H9 (cell line): ENCODE data around the gene PAIP2. TPM values are rescaled to one million over a fixed set of nuclear protein-coding genes. Genes with fewer than 3 reads are reported as not detected.

Source experiments
- DNase-seq: peaks from one replicate; pipeline ENCODE4 v3.0.0-alpha.2; 2017
- H2AFZ ChIP-seq: one replicate; pipeline ENCODE4 v1.6.1; 2013; ENCODE audit warnings: mild to moderate bottlenecking, low read length, control low read depth, moderate library complexity
- H2AK5ac ChIP-seq: 2 replicates; pipeline ENCODE4 v1.6.1; 2013; ENCODE audit warnings: low read length, control low read depth, mixed read lengths; ENCODE audit not compliant: insufficient read length
- H2BK120ac ChIP-seq: one replicate; pipeline ENCODE4 v1.6.1; 2013; ENCODE audit warnings: low read depth, mild to moderate bottlenecking, low read length, control low read depth, inconsistent platforms; ENCODE audit not compliant: poor library complexity, severe bottlenecking
- H2BK12ac ChIP-seq: 2 replicates; pipeline ENCODE4 v1.6.1; 2013; ENCODE audit warnings: low read length, control low read depth, mixed read lengths, low read depth; ENCODE audit not compliant: insufficient read length
- H2BK15ac ChIP-seq: 2 replicates; pipeline ENCODE4 v1.6.1; 2013; ENCODE audit warnings: low read depth, low read length, control low read depth
- H2BK20ac ChIP-seq: one replicate; pipeline ENCODE4 v1.6.1; 2013; ENCODE audit warnings: low read depth, mild to moderate bottlenecking, low read length, control low read depth, inconsistent platforms; ENCODE audit not compliant: poor library complexity, severe bottlenecking
- H2BK5ac ChIP-seq: 2 replicates; pipeline ENCODE4 v1.6.1; 2013; ENCODE audit warnings: low read length, control low read depth, mixed read lengths; ENCODE audit not compliant: insufficient read length
- H3K14ac ChIP-seq: 2 replicates; pipeline ENCODE4 v1.6.1; 2013; ENCODE audit warnings: low read length, control low read depth; ENCODE audit not compliant: insufficient read depth
- H3K18ac ChIP-seq: 2 replicates; pipeline ENCODE4 v1.6.1; 2013; ENCODE audit warnings: low read depth, mild to moderate bottlenecking, mixed read lengths, low read length, control low read depth; ENCODE audit not compliant: insufficient read length
- H3K23ac ChIP-seq: 2 replicates; pipeline ENCODE4 v1.6.1; 2013; ENCODE audit warnings: low read length, control low read depth, mixed read lengths, low read depth; ENCODE audit not compliant: insufficient read length
- H3K23me2 ChIP-seq: 2 replicates; pipeline ENCODE4 v1.6.1; 2013; ENCODE audit warnings: low read depth, mild to moderate bottlenecking, mixed read lengths, low read length, control low read depth; ENCODE audit not compliant: insufficient read length, poor library complexity, severe bottlenecking
- H3K27ac ChIP-seq: 2 replicates; pipeline ENCODE4 v1.5.1; 2013; ENCODE audit warnings: low read length, control low read depth, mixed read lengths, low read depth; ENCODE audit not compliant: insufficient read length
- H3K27me3 ChIP-seq: 2 replicates; pipeline ENCODE4 v1.6.1; 2013; ENCODE audit warnings: low read length, control low read depth, inconsistent platforms; ENCODE audit not compliant: insufficient read depth
- H3K4ac ChIP-seq: 2 replicates; pipeline ENCODE4 v1.6.1; 2013; ENCODE audit warnings: low read depth, mild to moderate bottlenecking, control low read depth, inconsistent platforms, low read length, moderate library complexity
- H3K4me1 ChIP-seq: 2 replicates; pipeline ENCODE4 v1.6.1; 2013; ENCODE audit warnings: low read length, control low read depth, inconsistent platforms; ENCODE audit not compliant: insufficient read depth
- H3K4me2 ChIP-seq: 2 replicates; pipeline ENCODE4 v1.6.1; 2013; ENCODE audit warnings: low read length, control low read depth, mixed read lengths; ENCODE audit not compliant: insufficient read length, insufficient read depth
- H3K56ac ChIP-seq: 2 replicates; pipeline ENCODE4 v1.6.1; 2013; ENCODE audit warnings: low read depth, mild to moderate bottlenecking, mixed read lengths, low read length, control low read depth; ENCODE audit not compliant: insufficient read length
- H3K79me1 ChIP-seq: 2 replicates; pipeline ENCODE4 v1.6.1; 2013; ENCODE audit warnings: low read depth, mild to moderate bottlenecking, moderate library complexity, low read length, control low read depth, inconsistent platforms; ENCODE audit not compliant: insufficient read depth, poor library complexity, severe bottlenecking
- H3K79me2 ChIP-seq: 2 replicates; pipeline ENCODE4 v1.6.1; 2013; ENCODE audit warnings: low read length, control low read depth, inconsistent platforms; ENCODE audit not compliant: insufficient read depth
- H3K9ac ChIP-seq: 2 replicates; pipeline ENCODE4 v1.6.1; 2013; ENCODE audit warnings: low read length, control low read depth, mixed read lengths; ENCODE audit not compliant: insufficient read length; ENCODE audit errors: extremely low read depth
- H3K9me3 ChIP-seq: one replicate; pipeline ENCODE4 v1.6.1; 2013; ENCODE audit warnings: low read depth, low read length, inconsistent platforms; ENCODE audit not compliant: control insufficient read depth
- H3T11ph ChIP-seq: one replicate; pipeline ENCODE4 v1.6.1; 2013; ENCODE audit warnings: mild to moderate bottlenecking, low read length, control low read depth, inconsistent platforms
- H4K20me1 ChIP-seq: one replicate; pipeline ENCODE4 v1.6.1; 2013; ENCODE audit not compliant: control insufficient read depth, insufficient read length, insufficient read depth
- H4K5ac ChIP-seq: 2 replicates; pipeline ENCODE4 v1.6.1; 2013; ENCODE audit warnings: low read depth, mild to moderate bottlenecking, mixed read lengths, low read length, control low read depth; ENCODE audit not compliant: insufficient read length
- H4K8ac ChIP-seq: replicated peaks from 2 replicates; pipeline ENCODE4 v1.6.1; 2013; ENCODE audit warnings: low read length, control low read depth, mixed read lengths, low read depth; ENCODE audit not compliant: insufficient read length
- H4K91ac ChIP-seq: 2 replicates; pipeline ENCODE4 v1.6.1; 2013; ENCODE audit warnings: low read depth, mild to moderate bottlenecking, moderate library complexity, mixed read lengths, low read length, control low read depth; ENCODE audit not compliant: insufficient read length
- H3K27ac Mint-ChIP-seq, 3 experiments: 2 replicates in 2 of 3; 3 replicates in 1 of 3; pipeline ENCODE4 v1.8.0; 2020 to 2021; ENCODE audit warnings: mixed read lengths in 3 of 3, mild to moderate bottlenecking in 1 of 3, moderate library complexity in 1 of 3
- H3K27me3 Mint-ChIP-seq: 2 replicates; pipeline ENCODE4 v1.8.0; 2021; ENCODE audit warnings: low read depth, mild to moderate bottlenecking, moderate library complexity, mixed read lengths
- H3K36me3 Mint-ChIP-seq, 3 experiments: 2 replicates in 2 of 3; 3 replicates in 1 of 3; pipeline ENCODE4 v1.8.0; 2020 to 2021; ENCODE audit warnings: low read depth in 3 of 3, mixed read lengths in 3 of 3; ENCODE audit not compliant: insufficient read depth in 1 of 3
- H3K4me1 Mint-ChIP-seq, 2 experiments: 2 replicates each; pipeline ENCODE4 v1.8.0; 2020; ENCODE audit warnings: mixed read lengths in 2 of 2
- H3K4me3 Mint-ChIP-seq, 2 experiments: 2 replicates in 1 of 2; 3 replicates in 1 of 2; pipeline ENCODE4 v1.8.0; 2020 to 2021; ENCODE audit warnings: mild to moderate bottlenecking in 2 of 2, mixed read lengths in 2 of 2, moderate library complexity in 1 of 2
- H3K9me3 Mint-ChIP-seq, 2 experiments: 2 replicates in 1 of 2; 3 replicates in 1 of 2; pipeline ENCODE4 v1.8.0; 2020; ENCODE audit warnings: mild to moderate bottlenecking in 2 of 2, mixed read lengths in 2 of 2, moderate library complexity in 1 of 2
- total RNA-seq: library from RNA; stranded (reverse); gene quantifications from 2 replicates; pipeline ENCODE4 v1.2.1, GENCODE V29; 2021
- TF ChIP-seq, protein P1 (sequence below): fragments of 200-600 bp; sonication (generic); conservative IDR thresholded peaks from 3 replicates; pipeline ENCODE4 v1.8.0; 2021; ENCODE audit warnings: antibody characterized with exemption, mild to moderate bottlenecking

Gene PAIP2
- total RNA-seq, 1 experiment from 2014 or later, result 121 TPM

- Histone ChIP-seq H3K4me2 (no peak overlapping the region), H2BK15ac (no peak overlapping the region), H2BK120ac (no peak overlapping the region), H2BK5ac (no peak overlapping the region), H2AK5ac (no peak overlapping the region), H3K9me3 (no peaks in the 10 kb centered on the region), H2AFZ (no peak overlapping the region), H3K4ac (no peak overlapping the region), H3K9ac (no peak overlapping the region), H2BK20ac (no peak overlapping the region), H4K5ac (no peak overlapping the region), H2BK12ac (no peak overlapping the region), H4K20me1 (no peaks in the 10 kb centered on the region), H3K23me2 (no peaks in the 10 kb centered on the region), H3K23ac (no peak overlapping the region), H3K79me1 (peaks cover 19% of the 10 kb centered on the region), H3K27me3 (no peaks in the 10 kb centered on the region), H3K56ac (no peak overlapping the region), H3K4me1 (no peaks in the 10 kb centered on the region), H3K14ac (no peak overlapping the region), H4K91ac (no peak overlapping the region), H3K79me2 (peaks cover 29% of the 10 kb centered on the region; the same call in 1 of the 2 replicates), H4K8ac (no peak overlapping the region), H3K18ac (no peak overlapping the region), H3K27ac (no peak overlapping the region), H3T11ph (no peak overlapping the region)
- TF ChIP-seq, protein P1, sequence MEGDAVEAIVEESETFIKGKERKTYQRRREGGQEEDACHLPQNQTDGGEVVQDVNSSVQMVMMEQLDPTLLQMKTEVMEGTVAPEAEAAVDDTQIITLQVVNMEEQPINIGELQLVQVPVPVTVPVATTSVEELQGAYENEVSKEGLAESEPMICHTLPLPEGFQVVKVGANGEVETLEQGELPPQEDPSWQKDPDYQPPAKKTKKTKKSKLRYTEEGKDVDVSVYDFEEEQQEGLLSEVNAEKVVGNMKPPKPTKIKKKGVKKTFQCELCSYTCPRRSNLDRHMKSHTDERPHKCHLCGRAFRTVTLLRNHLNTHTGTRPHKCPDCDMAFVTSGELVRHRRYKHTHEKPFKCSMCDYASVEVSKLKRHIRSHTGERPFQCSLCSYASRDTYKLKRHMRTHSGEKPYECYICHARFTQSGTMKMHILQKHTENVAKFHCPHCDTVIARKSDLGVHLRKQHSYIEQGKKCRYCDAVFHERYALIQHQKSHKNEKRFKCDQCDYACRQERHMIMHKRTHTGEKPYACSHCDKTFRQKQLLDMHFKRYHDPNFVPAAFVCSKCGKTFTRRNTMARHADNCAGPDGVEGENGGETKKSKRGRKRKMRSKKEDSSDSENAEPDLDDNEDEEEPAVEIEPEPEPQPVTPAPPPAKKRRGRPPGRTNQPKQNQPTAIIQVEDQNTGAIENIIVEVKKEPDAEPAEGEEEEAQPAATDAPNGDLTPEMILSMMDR, result no peak
- Mint-ChIP-seq H3K4me3 (no peak overlapping the region), H3K27ac (no peak overlapping the region; a peak in 1 of 7 replicates), H3K4me1 (peaks cover 0 to 7% of the 10 kb centered on the region in 2 experiments; a peak in 1 of 4 replicates), H3K27me3 (no peaks in the 10 kb centered on the region), H3K36me3 (peaks cover 10 to 39% (median 30%) of the 10 kb centered on the region in 3 experiments; a peak in 6 of 7 replicates), H3K9me3 (no peaks in the 10 kb centered on the region)
- no peak for DNase-seq
Measured at GRCh38 chr5:139358064-139358463, 16.4 kb downstream of the PAIP2 start.
